GM18498 (cell line): ENCODE data around the gene TMEM41B.

ENCODE experiments used
- ATAC-seq: cut with Tn5 transposase; IDR thresholded peaks from one replicate; pipeline ENCODE4 v1.9.1; 2021; ENCODE audit warnings: mild to moderate bottlenecking, moderate library complexity; ENCODE audit not compliant: unreplicated experiment

Gene TMEM41B

DNA sequence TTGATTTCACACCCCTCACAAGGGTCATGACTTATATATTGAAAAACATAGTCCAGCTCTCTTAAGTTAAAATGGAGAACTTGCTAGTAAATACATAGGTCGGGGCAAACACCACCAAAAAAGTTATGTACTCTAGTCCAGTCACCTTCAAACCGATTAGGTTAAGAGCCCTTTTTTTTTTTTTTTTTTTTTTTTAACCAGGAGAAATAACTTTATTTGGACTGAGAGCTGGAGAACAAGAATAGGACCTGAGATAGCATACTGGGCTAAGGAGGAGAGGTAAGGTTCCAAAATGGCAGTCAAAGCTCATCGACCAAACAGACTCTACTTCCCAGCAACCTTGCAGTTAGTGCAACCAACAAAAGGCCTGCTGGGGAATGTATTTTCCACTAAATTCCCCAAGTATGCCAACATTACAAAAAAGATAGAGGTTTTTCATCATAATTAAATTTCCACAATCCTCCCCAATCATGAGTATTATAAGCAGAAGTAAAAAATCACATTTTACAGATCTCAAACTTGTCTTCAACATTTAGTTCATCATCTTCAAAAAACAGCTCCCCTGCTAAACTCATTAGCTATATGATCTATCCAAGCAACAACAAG is 3.8 kb downstream of the TMEM41B start:
- no peak for ATAC-seq

GRCh38 chr11:9304178-9304577 is 10.2 kb downstream of the TMEM41B start:
- ATAC-seq = no peak

GRCh38 chr11:9302448-9302847 is 11.9 kb downstream of the TMEM41B start:
- ATAC-seq = no peak

DNA sequence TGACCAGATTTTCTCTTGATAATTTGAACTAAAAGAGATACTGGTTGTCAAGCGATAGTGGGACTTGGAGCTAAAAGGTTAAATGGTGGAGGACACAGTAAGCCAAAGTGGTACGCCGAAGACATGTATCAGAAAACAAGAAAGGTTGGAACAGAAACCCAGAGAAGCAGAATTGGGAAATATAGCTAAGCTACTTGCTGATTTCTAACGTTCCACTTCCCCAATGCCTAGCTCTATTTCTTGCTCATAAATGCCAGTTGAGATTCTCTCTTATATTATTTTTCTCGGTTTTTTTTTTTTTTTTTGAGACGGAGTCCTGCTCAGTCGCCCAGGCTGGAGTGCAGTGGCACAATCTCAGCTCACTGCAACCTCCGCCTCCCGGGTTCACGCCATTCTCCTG is 12.7 kb downstream of the TMEM41B start:
- ATAC-seq = no peak

DNA sequence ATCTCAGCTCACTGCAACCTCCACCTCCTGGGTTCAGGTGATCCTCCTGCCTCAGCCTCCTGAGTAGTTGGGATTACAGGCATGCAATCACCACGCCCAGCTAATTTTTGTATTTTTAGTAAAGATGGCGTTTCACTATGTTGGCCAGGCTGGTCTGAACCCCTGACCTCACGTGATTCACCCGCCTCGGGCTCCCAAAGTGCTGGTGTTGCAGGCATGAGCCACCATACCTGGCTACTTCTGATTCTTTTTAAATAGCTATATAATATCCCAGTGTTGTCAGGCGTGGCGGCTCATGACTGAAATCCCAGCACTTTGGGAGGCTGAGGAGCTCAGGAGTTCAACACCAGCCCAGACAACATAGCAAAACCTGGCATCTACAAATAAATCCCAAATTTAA is 20.7 kb downstream of the TMEM41B start:
- no peak for ATAC-seq

DNA sequence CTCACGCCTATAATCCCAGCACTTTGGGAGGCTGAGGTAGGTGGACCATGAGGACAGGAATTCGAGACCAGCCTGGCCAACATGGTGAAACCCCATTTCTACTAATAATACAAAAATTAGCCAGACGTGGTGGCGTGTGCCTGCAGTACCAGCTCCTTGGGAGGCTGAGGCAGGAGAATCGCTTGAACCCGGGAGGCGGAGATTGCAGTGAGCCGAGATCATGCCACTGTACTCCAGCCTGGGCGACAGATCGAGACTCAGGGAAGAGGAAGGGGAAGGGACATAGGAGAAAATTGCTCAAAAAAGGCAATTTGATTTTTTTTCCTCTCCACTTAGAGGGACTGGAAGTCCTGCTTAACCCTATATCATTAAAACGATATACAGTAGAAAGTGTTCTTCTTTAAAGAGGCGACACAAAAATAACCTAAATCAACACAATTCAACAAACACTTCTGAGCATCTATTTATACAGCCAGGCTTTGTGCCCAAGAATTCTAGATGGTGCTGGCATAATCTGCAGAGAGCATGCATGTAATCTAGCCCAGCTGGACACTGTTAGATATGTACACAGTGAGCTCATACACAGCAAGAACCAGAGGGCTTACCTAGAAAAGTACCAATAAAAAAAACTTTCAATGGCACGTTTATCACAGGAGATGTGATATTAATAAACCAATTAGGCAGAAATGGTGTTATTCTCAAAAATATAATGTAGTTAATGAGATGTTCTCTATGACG is 28.4 kb downstream of the TMEM41B start:
- no peak for ATAC-seq

- peak; percentile 94 for ATAC-seq
Measured at GRCh38 chr11:9280655-9281301, 33.6 kb downstream of the TMEM41B start.

DNA sequence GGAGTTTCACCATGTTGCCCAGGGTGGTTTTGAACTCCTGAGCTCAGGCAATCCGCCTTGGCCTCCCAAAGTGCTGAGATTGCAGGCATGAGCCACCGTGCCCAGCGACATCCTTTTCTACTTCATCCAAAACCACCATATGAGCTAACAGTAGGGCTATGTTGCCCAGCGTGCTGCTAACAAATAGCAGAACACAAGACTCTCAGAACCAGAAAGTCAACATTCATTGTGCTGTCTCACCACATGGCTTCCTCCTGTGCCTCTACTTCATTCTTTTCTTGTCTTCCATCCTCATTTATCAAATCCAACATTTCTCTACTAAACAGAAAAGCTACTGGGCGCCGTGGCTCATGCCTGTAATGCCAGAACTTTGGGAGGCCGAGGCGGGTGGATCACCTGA is 37.2 kb downstream of the TMEM41B start:
- no peak for ATAC-seq

DNA sequence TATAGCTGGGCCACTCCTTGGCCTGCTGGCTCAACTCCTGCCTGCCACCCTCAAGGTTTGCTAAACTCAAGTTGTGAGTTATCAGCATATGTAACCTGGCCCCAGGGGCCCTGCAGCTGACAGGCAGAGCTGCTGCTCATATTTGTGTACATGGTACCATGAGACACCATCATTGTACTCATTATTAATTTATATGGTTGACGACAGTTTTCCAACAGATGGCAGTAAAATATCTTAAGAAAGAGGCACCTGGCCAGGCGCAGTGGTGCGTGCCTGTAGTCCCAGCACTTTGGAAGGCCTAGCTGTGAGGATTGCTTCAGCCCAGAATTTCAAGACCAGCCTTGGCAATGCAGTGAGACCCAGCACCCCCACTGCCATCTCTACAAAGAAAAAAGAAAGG is 37.8 kb downstream of the TMEM41B start:
- no peak for ATAC-seq

- no peak for ATAC-seq
Measured at GRCh38 chr11:9274499-9275258, 39.7 kb downstream of the TMEM41B start.

- no peak for ATAC-seq
Measured at GRCh38 chr11:9273376-9274336, 40.7 kb downstream of the TMEM41B start.

DNA sequence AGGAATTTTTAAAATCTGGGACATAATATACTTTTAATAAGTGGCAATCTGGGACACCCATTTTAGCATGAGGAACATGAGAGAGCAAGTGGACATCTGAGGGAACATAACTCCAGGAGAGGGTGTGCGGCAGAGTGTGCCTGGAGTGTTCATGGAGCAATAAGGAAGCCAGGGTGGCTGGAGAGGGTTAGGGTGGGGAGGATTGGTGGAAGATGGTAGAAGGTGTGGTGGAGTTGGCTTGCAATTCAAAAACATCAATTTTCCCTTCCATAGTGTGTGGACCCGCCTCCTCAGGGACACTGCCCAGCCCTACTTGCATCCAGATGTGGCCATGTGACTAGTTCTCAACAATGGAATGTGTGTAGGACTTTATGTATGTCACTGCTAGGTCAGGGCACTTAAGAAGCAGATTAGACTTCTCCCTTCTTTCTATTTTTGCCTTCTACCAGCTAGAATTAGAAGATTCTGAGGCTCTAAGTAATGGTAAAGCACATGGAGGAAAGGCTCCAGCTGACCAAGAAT is 44.8 kb downstream of the TMEM41B start:
- no peak for ATAC-seq

DNA sequence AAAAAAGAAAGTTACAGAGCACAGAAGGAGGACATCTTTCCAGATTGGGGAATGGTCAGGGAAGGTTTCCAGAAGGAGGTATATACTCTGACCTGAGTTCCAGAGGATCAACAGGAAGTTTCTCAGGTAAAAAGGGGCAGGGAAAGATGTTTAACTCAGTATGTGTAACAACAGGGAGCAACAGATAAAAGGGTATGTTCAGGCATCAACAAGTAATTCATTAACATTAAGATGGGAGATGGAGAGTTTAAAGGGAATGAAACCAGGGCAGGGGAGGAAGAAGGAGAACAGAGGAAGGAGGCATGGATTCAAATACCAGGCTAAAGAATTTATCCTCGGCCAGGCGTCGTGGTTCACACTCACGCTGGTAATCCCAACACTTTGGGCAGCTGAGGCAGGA is 46.7 kb downstream of the TMEM41B start:
- no peak for ATAC-seq

GRCh38 chr11:9266926-9267325 is 47.5 kb downstream of the TMEM41B start:
- no peak for ATAC-seq

DNA sequence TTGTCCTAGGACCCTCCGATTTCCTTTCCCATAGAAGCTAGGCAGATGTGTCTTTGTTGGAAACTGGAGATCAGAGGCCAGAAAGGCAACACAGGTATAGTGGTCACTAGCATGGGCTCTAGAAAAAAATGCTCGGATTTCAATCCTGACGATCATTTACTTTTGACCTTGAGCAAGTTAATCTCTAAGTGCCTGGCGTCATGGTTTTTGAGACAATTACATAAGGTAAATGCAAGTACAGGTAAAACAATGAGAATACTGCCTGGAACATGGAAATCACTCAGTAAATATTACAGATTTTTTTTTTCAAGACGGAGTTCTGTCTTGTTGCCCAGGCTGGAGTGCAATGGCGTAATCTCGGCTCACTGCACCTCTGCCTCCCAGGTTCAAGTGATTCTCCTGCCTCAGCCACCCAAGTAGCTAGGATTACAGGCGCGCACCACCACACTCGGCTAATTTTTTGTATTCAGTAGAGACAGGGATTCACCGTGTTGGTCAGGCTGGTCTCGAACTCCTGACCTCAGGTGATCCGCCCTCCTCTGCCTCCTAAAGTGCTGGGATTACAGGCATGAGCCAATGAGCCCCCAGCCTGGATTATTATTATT is 48.2 kb downstream of the TMEM41B start:
- ATAC-seq = no peak

DNA sequence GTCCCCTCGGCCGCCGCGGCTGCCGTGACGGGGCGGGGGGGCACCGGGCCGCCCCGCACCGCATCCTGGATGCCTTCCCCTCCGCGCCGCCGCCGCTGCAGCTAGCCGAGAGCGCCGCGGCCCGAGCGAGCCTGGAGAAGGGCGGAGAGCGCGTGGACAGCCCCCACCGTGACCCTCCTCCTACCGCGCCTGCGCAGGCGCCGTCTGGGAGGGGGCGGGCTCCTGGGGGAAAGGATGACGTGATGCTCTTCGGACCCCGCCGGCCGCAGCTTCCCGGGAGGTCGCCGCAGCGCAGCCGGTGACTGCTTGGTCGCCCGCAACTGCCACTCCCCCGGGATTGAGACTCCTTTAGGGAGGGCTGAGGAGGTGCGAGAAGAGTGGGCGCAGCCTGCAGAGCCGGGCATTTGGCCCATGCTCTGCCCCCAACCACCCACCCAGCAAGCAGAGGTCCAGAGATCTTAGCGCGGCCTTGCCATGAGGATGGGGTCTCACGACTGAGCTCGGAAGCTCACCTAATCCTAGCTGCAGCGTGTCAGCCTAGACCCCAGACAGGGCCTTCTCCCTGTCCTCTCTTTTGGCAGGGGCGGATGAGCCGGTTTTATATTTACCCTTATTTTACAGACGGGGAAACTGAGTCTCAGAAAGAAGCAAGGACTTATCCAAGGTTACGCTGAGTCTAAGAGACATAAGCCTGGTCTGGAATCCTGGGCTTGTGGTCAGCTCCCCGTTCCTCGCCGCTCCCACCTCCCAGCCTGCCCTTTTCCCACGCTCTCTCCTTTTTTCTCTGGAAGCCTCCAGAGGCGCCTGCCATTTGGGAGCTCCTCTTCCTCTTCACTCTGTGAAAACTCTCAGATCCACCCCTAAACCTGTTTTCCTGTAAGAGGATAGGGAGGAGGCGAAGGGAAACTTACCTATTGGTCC is 48.9 kb downstream of the TMEM41B start, which contains the start of gene DENND5A:
Gene DENND5A (minus strand): TSS at position 140 of the 921 bp plus-strand sequence. CDS start 281 bp downstream, outside the sequence.
- ATAC-seq = peak; percentile 43

DNA sequence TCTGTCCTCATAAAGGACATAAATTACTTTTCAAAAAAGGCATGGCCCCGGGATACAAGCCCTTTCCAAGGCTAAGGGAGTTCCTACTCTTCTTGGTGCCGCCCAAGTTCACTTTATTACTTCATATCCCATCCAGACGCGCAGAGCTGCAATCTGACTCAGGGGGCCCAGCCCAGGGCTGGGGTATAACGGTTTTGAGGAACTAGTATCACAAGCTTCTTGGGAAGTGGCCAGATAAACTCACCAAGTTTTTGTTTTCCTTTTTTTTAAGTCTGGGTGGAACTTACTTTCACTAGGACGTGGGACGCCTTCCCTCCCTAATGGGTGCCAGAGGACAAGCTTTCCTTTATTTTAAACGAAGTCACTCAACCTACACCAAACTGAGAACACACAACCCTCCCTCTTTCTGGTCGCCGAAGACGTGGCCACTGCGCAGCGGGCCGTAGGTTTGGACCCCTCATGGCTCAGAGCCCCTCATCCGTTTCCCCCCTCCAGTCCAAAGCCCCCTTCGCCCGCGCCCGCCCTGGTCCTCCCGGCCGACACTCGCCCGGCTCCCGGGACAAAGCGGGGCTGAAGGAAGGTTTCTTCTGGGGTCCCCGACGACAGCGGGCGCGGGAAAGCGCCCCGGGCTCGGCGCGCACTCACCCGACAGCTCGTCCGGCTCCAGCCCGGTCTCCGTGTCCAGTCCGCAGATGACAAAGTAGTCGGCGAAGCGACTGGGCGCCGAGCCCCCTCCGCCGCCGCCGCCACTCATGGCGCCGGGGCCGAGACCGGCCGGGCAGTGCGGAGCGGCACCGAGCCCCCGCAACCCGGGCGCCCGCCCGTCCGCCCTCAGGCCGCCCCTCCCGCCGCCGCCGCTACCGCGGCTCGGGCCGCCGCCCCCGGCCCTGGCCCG is 49.8 kb downstream of the TMEM41B start:
- peak; percentile 8 for ATAC-seq
